ENCODE results near the gene TNFRSF8.

Gene TNFRSF8

GRCh38 chr1:12142891-12143630 is 80.0 kb downstream of the TNFRSF8 start:
- no peak for DNase-seq (ENCODE audit: low spot score)

DNA sequence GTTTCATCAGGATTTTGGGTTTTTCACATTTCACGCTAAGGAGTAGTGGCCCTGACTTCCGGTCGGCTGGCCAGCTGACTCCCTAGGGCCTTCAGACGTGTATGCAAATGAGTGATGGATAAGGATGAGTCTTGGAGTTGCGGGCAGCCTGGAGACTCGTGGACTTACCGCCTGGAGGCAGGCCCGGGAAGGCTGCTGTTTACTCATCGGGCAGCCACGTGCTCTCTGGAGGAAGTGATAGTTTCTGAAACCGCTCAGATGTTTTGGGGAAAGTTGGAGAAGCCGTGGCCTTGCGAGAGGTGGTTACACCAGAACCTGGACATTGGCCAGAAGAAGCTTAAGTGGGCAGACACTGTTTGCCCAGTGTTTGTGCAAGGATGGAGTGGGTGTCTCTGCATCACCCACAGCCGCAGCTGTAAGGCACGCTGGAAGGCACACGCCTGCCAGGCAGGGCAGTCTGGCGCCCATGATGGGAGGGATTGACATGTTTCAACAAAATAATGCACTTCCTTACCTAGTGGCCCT is 80.6 kb downstream of the TNFRSF8 start:
- no peak for DNase-seq (ENCODE audit: low spot score)

DNA sequence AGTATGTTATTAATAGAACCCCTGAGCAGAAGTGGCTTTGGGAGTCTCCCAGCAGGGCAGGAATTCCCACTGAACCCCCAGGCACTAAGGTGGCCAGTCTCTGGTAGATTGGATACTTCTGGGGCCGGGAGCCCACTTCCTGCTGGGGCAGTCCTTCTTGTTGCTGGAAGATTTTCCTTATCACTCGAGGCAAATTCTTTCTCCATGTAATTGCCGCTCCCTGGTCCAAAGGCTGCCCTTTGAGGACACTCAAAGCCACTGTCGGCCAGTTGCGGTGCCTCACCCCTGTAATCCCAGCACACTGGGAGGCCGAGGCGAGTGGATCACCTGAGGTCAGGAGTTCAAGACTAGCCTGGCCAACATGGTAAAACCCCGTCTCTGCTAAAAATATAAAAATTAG is 81.1 kb downstream of the TNFRSF8 start:
- DNase-seq (ENCODE audit: low spot score) = no peak

GRCh38 chr1:12144969-12145368 is 81.9 kb downstream of the TNFRSF8 start:
- DNase-seq (ENCODE audit: low spot score) = no peak

DNA sequence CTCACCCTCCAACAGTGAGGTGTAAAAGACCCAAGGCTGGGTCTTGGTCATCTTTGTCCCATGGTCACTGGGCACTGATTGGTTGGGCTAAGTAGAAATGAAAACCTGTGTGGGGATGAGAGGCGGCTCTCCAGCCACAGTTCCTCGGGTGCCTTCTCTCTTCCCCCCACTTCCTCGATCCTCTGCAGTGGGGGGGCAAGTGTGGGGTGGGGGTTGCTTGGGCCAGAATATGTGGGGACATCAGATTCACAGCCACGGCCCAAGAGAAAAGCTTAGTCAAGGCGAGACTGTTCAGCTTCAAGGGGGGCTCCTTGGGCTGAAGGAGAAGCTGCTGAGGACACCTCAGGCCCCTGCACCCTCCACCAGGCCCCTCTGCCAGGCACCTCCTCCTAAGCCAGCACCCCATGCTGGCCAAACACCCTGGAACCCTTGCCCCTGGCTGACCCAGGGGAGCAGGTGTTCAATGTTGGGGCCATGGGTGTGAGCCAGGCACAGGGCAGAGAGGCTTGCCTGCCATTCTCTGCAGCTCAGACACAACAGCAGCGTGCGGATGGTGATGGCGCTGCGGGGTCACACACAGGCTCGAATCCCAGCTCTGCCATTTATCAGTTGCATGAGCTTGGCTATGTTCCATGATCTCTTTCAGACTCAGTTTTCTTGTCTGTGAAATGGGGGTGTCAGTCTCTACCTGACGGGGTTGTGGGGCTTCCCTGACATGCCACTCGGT is 82.7 kb downstream of the TNFRSF8 start:
- DNase-seq (ENCODE audit: low spot score) = no peak

DNA sequence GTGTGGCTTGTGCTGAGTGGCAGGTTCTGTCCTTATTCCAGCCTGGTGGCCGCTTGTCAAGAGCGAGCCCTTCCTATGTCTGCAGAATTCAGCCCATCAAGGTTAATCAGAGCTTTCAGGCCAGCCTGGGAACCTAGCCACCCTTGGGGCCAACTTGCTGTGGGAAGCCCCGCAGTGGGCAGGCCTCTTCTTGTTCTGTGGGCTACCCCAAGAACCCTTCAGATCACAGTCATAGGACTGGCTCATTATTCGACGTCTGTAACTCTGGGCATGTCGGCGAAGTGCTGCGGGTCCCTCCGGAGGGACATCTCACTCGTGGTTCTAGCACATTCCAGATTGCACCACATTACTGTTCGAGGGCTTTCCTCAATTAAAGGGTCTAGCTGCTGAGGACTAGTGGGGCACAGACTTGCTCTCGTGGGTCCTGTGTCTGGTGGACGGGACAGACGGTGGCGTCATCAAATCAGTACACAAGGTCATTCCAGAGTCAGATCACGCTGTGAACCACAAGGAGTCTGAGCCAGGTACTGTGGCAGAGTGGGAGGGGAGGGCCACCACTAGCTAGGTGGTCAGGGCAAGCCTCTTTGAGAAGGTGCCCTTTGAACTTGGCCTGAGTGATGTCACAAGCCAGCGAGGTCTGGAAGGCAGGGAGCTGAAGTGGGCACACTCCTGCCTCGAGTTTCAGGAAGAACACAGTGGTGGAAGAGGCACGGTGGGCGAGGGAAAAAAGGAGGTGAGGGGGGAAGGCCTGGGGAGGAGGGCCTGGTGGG is 83.4 kb downstream of the TNFRSF8 start:
- no peak for DNase-seq (ENCODE audit: low spot score)

- DNase-seq (ENCODE audit: low spot score) = no peak
These were observed 84.1 kb downstream of the TNFRSF8 start for GRCh38 chr1:12147201-12147701.

- no peak for DNase-seq (ENCODE audit: low spot score)
These were observed 85.3 kb downstream of the TNFRSF8 start for GRCh38 chr1:12148160-12148957.

DNA sequence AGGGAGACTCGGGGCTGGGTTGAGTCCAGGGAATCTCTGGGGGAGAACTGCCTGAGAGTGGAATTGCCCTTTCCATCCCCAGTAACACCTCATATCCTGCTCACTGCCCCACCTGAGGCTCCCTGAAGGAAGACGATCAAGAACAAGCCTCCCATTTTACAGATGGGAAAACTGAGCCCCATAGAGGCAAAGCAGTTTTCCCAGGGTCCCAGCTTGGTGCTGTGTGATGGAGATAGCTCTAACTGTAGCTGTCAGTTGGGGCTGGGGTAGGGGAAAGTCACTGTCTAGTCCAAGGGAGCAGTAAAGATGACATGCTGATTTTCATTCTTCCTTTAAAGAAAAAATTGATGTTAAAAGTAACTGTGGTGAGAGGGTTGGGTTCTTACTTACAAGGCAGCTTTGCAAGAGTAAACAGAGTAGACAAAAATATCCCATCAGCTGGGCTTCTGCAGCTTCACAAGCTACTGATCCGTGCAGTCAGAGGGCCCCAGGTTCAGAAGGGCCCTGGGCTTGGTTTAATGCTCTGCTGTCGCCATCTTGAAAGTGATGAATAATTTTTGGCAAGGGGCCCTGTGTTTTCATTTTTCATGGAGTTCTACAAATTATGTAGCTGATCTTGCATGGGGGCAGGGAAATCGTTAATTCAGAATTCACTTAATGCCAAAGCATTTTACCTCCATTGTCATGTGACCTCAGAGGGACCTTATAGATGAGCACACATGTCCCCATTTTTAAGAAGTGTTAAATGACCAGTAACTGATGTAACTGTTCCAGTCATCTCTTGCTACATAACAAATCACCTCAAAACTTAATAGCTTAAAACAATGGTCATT is 86.1 kb downstream of the TNFRSF8 start:
- DNase-seq (ENCODE audit: low spot score) = no peak

- no peak for DNase-seq (ENCODE audit: low spot score)
These were observed 86.7 kb downstream of the TNFRSF8 start for GRCh38 chr1:12149791-12150175.

- DNase-seq (ENCODE audit: low spot score) = no peak
These were observed 87.5 kb downstream of the TNFRSF8 start for GRCh38 chr1:12150456-12151200.

- no peak for DNase-seq (ENCODE audit: low spot score)
These were observed 88.4 kb downstream of the TNFRSF8 start for GRCh38 chr1:12151465-12151864.

- DNase-seq (ENCODE audit: low spot score) = no peak
These were observed 89.2 kb downstream of the TNFRSF8 start for GRCh38 chr1:12152113-12152891.

GRCh38 chr1:12153181-12153785 is 90.2 kb downstream of the TNFRSF8 start:
- no peak for DNase-seq (ENCODE audit: low spot score)

DNA sequence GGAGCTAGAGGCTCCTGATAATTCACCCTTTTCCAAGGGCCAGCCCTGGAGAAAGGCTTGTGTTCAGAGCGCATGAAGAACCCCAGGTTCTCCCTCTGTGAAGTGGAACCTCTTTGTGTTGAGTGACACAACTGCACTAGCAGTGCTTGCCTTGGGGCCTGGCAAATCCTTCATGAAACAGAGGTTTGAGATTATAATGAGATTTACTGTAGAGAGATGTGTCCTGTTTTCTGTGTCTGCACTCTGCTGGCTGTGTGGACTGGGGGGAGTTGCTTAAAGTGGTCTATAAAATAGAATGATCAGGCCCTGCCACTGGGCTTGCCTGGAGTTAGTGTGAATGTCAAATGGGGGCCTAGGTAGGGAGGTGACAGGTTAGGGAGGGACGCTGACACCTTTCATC is 92.2 kb downstream of the TNFRSF8 start:
- no peak for DNase-seq (ENCODE audit: low spot score)

DNA sequence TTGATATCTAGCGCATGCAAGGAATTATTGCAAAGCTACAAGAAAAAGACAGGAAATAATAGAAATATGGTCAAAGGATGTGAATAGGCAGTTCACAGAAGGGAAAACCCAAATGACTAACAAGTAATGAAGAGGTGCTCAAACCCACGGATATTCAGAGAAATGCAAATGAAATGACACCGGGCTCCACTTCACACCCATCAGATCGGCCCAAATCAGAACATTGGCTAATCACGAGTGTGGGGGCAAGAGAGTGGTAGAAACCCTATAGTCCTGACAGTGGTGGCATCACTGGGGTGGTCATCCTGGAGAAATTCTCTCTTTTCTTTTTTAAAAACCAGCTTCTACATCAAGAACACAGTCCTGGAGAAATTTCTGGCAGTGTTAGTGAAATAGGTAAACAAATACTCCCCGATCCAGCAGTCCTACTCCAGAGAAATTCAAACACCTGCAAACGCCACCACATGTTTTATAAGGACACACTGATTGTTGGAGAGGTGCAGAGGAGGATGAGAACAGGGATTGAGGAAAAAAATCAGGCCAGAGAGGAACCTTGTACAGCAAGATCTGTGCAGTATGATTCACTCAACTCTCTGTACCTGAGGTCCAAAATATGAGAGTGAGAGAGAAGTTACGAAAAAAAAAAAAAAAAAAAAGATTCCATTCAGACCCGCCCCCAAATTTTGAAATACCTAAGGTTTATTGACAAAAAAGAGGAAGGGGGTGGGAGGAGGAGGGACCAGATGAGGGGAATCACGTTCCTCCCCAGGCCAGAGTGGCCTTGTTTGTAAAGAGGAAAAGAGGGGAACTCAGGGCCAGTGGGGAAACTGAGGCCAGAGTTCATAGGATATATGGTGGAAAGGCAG is 94.5 kb downstream of the TNFRSF8 start:
- no peak for DNase-seq (ENCODE audit: low spot score)

DNA sequence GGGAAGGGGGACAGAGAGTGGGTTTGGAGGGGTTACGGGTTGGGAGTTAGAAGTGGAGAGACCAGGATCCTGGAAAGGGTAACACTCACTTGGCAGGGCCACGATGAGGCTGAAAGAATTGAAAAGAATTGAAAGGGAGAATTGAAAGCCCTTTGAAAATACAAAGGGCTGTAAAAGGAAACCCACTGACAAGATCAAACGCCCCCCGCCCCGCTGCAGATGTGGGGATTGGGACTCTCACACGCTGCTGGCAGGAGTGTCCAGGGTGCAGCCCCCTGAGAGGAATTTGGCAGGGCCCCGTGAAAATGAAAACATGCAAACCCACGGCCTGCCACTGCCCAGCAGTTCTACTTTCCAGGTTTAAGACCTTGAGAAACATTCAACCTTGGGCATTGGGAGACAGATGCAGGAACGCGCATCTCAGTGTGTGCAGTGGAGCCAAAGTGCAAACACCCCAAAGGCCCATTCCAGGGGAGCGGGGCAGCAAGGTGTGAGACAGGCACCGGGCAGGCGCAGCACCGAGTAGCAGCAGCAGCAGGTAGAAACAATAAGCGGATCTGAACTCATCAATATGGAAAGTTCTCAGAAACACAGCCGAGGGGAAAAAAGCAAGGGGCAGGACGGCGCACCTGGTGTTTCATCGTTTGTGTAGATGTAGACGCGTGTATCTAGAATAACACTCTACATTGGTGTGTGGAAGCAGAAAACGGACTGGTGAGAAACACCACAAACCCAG is 95.4 kb downstream of the TNFRSF8 start:
- no peak for DNase-seq (ENCODE audit: low spot score)

All from cerebellar cortex (tissue), 1 donor.